ENCODE measurements around the gene SYPL2.
A peak's percentile ranks its signal among the peaks of the same experiment; 100 is the strongest.

SYPL2 gene

DNA sequence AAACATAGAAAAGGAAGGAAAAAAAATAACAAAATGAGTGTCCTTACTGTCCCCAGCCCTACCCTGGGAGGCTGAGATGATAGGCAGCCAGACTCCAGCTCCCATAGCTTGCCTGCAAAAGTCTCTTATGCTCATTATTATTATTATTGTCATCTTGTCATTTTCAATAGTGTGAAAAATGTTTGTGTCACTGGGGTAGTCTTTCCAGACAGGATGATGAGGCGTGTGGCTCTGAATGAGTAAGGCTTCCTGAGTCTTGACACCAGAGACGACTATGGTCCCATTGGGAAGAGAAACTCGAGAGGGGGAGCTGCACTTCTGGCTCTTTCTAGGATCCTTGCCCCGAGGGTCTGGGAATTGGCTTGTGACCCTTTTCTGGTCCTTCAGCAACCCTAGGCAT is 26.4 kb downstream of the SYPL2 start:
- no peak for DNase-seq (ENCODE audit: low read depth)

GRCh38 chr1:109493227-109493626 is 26.9 kb downstream of the SYPL2 start:
- no peak for DNase-seq (ENCODE audit: low read depth)

- peak; percentile 78 for DNase-seq (ENCODE audit: low read depth)
Measured at GRCh38 chr1:109493805-109494539, 27.6 kb downstream of the SYPL2 start, which contains the start of gene CYB561D1. CYB561D1 (plus strand) TSS chr1:109494094; CDS start chr1:109494140, 46 bp downstream.

DNA sequence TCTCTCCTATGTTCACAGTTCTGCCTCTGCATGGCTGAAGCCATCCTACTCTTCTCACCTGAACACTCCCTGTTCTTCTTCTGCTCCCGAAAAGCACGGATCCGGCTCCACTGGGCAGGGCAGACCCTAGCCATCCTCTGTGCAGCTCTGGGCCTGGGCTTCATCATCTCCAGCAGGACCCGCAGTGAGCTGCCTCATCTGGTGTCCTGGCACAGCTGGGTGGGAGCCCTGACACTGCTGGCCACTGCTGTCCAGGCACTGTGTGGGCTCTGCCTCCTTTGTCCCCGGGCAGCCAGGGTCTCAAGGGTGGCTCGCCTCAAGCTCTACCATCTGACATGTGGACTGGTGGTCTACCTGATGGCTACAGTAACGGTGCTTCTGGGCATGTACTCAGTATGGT is 29.4 kb downstream of the SYPL2 start:
- no peak for DNase-seq (ENCODE audit: low read depth)

DNA sequence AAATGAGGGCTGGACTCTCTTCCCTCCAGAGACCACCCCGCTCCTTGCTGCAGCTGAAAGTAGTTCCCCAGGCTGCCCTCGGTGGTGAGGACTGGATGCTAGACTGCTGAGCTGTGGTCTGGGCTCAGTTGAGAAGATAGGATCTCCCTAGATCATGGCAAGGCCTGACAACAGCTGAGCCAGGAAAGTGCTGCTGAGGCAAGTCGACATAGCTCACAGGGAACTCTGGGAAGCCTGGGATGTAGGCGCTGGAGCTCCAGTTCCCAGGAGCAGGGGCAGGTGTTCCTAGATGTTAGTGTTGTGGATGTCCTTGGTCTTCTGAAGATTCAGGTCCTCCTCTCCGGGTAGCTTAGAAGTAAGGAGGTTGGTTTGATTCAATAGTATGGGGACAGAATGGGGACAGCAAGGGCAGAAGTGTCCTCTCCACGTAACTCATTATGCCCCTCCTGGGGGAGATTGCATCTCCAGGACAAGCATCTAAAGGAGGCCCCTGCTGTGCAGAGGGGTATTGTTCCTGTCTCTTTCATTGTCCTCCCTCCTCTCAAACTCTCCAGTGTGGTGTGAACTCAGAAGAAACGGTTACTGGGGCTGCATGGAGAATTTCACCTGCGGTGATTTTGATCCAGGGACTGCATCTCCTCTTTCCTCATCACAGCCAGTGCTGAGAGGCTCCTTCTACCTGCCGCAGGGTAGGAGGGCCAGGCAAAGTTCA is 31.3 kb downstream of the SYPL2 start:
- no peak for DNase-seq (ENCODE audit: low read depth)

DNA sequence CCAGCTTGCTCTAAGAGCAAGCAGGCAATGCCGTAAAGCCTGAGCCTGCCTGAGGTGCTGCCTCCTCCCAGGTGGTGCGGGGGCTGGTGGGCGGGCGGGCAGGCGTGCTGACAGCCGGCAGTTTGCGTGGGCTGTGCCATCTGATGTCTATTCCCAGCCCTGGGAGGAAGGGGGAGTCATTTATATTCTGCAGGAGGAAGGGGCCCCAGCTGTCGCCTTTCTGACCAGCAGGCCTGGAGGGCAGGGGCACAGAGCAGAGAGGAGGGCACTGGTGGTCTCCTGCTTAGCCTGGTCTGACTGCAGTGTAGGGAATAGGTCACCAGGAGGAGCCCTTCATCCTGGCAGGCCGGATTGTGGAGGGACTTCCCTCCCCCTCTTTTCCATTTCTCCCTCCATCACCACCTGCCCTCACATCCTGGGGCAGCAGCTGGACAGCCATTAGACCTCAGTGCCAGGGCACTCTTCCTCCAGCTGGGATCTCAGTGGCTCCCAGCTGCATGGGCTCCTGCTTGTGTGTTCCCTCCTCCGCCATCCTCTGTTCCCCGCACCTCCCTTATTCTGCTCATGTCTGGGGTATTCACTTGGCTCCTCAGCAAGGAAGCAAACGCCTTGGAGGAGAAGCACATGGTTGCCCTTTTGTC is 31.9 kb downstream of the SYPL2 start:
- DNase-seq (ENCODE audit: low read depth): no peak

GRCh38 chr1:109499081-109499480 is 32.7 kb downstream of the SYPL2 start:
- no peak for DNase-seq (ENCODE audit: low read depth)

- DNase-seq (ENCODE audit: low read depth): peak; percentile 30
Measured at GRCh38 chr1:109499661-109500536, 33.6 kb downstream of the SYPL2 start.

GRCh38 chr1:109500941-109501381 is 34.6 kb downstream of the SYPL2 start:
- DNase-seq (ENCODE audit: low read depth): no peak

DNA sequence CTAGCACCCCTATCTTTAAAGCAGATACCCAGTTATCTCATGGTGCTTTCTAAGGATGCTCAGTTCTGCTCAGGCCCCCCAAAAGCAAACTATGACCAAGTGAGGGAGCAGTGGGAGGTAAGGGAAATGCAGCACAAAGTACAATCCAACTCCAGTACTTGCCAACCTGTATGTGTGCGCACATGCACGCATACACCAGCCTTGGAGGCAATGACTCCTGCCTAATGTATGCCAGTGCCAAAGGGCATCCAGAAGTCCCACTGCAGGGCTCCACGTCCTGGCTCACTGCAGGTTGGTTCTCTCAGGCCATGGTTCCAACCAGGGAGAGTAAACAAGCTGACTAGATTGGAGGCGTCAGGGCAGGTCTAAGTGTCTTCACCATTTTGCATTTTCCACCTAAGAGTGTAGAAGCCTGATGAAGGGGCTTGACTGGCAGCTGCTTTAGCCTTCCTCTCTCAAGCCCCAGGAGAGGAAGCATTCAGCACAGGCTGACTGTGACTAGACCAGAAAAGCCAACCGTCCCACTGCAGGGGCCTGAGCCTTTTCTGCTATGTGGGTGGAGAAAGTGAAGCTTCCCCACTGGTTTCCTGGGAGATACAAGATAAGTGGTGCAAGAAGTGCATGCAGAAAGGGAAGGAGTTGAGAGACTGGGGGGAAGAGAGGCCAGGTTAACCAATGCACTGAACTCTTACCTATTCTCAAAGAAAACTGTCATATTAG is 35.5 kb downstream of the SYPL2 start:
- no peak for DNase-seq (ENCODE audit: low read depth)

GRCh38 chr1:109502364-109502851 is 36.1 kb downstream of the SYPL2 start:
- DNase-seq (ENCODE audit: low read depth): peak; percentile 32

GRCh38 chr1:109503935-109504334 is 37.6 kb downstream of the SYPL2 start:
- DNase-seq (ENCODE audit: low read depth): no peak

GRCh38 chr1:109504974-109505373 is 38.6 kb downstream of the SYPL2 start:
- no peak for DNase-seq (ENCODE audit: low read depth)

- no peak for DNase-seq (ENCODE audit: low read depth)
Measured at GRCh38 chr1:109508001-109508872, 41.9 kb downstream of the SYPL2 start.

GRCh38 chr1:109508873-109509175 is 42.5 kb downstream of the SYPL2 start:
- no peak for DNase-seq (ENCODE audit: low read depth)

DNA sequence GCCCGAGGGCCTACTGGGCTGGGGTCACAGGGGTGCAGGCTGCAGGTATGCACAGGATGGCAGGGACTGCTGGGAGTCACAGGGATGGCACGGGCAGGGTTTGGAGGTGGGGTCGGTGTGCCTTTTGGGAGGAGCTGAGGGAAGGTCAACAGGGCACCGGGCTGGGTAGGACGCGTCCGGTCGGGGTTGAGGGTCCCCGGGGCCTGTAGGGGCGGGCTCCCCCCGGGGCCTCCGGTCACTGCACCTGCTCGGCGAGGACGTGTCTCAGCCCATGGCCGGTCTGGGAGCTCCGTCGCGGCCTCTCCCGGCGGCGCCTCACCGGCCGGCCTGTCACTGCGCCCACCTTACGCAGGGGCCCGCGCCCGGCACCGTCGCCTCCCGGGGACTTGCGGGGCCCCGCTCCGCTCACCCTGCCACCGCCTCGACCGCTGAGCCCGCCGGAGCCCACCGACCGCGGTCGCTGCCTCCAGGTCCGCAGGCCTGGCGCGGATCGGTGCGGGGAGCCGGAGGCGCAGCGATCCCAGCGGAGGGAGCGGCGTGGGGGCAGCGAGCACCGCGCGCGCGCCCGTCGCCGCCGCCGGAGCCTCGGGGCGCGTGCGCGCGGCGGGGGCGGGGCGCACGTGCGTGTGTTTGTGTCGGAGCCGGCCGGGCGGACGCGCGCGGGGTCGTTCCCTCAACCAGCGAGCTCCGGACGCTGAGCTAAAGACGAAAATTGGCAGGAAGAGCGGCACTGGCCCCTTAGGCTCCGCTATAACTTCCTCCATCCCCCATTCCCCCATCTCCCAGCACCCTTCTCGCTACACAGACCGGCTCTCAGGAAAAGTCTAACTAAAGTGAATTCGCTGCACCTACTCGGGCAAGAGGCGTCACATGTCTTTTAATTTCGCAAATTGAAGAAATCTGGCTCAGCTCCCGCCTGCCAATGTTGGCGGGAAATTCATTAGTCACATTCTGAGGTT is 43.1 kb downstream of the SYPL2 start, which contains the start of gene AMIGO1:
Gene AMIGO1 (minus strand): TSS at position 552 of the 959 bp plus-strand sequence. CDS start 815 bp downstream, outside the sequence.
- DNase-seq (ENCODE audit: low read depth): peak; percentile 41

DNA sequence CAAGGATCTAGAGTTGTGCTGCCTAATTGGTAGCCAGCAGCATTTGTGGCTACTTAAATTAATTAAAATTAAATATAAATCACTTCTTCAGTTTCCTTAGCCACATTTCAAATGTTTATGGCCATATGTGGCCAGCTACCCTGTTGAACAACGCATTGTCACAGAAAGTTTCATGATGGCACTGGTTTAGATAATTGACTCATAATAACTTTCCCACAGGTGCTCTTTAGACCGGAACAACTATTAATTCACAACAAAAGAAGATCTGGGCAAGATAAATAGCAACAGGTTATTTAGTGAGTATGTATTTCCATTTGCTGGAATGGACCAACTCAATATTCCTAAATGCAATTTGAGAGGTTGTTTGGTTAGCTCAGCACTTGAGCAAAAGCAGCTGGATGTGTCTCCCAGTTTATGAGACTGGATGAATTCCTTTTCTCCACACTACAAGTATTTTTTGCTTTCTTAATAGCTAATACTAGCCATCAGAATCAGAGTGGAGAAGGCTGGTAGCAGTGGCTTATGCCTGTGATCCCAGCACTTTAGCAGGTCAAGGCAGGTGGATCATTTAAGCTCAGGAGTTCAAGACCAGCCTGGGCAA is 46.9 kb downstream of the SYPL2 start:
- no peak for DNase-seq (ENCODE audit: low read depth)

GRCh38 chr1:109514846-109515245 is 48.5 kb downstream of the SYPL2 start:
- DNase-seq (ENCODE audit: low read depth): no peak

DNA sequence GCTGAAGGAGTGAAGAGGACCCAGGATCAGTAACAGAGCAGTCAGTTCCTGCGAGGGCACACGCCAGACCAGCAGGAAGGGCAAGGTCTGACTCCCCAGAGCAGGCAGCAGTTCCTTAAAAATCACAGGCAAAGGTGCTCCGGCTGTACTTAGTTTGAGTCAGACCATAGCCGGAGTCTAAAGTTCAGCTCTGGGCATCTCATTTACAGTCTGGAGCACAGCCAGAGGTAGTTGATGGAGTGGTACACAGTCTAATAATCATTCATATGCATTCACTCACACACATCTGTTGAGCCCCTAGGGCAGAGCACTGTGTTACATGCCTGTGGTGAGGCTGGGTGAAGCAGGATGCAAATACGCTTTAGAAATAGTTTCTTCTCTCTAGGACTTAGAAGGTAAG is 50.5 kb downstream of the SYPL2 start:
- DNase-seq (ENCODE audit: low read depth): no peak
